Measurements from ENCODE around the gene CHMP1A. TPM values are rescaled to one million over a fixed set of nuclear protein-coding genes. Genes with fewer than 3 reads are reported as not detected.
"Not testable (repeated sequence)": the region's sequence is repeated elsewhere in the genome, so short reads cannot be mapped to it uniquely, and the experiment has no call there.

Gene CHMP1A
- total RNA-seq, 1 experiment from 2014 or later = 159 TPM

- peaks cover 57% of the 10 kb centered on the region for H3K36me3 Mint-ChIP-seq (ENCODE audit: insufficient read depth, unreplicated experiment)
- H3K27ac Mint-ChIP-seq (ENCODE audit: unreplicated experiment) = peak overlapping the region; percentile 77
- H3K9me3 Mint-ChIP-seq (ENCODE audit: unreplicated experiment) = no peaks in the 10 kb centered on the region
- TSS peak; percentile 46 for BruUV-seq (replicated peaks)
- TF ChIP-seq CTCF (IDR thresholded peaks at IDR 0.05; ENCODE audit: insufficient read depth in 1 of 2, low read depth in 1 of 2, low read length in 1 of 2, severe bottlenecking in 1 of 2, unreplicated experiment in 1 of 2) = peak in 1 of 2 experiments; percentile 39
- Histone ChIP-seq H3K36me3 (ENCODE audit: control insufficient read depth, insufficient read depth, low read length) (no peaks in the 10 kb centered on the region), H3K4me1 (peaks cover 4% of the 10 kb centered on the region; the same call in 1 of the 2 replicates), H3K4me3 (ENCODE audit: low read depth, low read length) (peak overlapping the region; percentile 87), H3K9me3 (no peaks in the 10 kb centered on the region), H3K27me3 (replicated peaks; ENCODE audit: control insufficient read depth, insufficient read depth, low read length) (no peaks in the 10 kb centered on the region)
- ChIA-PET POLR2A (interaction anchor here (0.5 to 1.7 kb wide), 6 partner anchors 11 to 173 kb away, joined by 3 to 14 read pairs (median 4); partner anchors contain the start of genes CDK10, TCF25 and VPS9D1), CTCF (interaction anchor here (0.6 to 2.7 kb wide), 27 partner anchors 9 to 937 kb away, joined by 3 to 24 read pairs (median 5); partner anchors contain the start of genes CDK10, FANCA, MC1R and TCF25)
- no peaks in the 10 kb centered on the region for H3K27me3 Mint-ChIP-seq (ENCODE audit: insufficient read depth, unreplicated experiment)
- peak; percentile 73 to 75 for DNase-seq
- H3K4me3 Mint-ChIP-seq (ENCODE audit: unreplicated experiment) = peak overlapping the region; percentile 83
- intact Hi-C loops (cut with micrococcal nuclease; ENCODE audit: unreplicated experiment) = loop anchor here (1.0 to 5.0 kb wide), 5 partner anchors 10 to 160 kb away; partner anchors contain the start of genes CHMP1A and SPATA33
- peaks cover 7% of the 10 kb centered on the region for H3K4me1 Mint-ChIP-seq (ENCODE audit: low read depth, unreplicated experiment)
Observed at GRCh38 chr16:89700649-89701424, 43.3 kb upstream of the CHMP1A start.

- H3K27ac Mint-ChIP-seq (ENCODE audit: unreplicated experiment) = peak overlapping the region; percentile 77
- H3K4me1 Mint-ChIP-seq (ENCODE audit: low read depth, unreplicated experiment) = peaks cover 7% of the 10 kb centered on the region
- no peaks in the 10 kb centered on the region for H3K27me3 Mint-ChIP-seq (ENCODE audit: insufficient read depth, unreplicated experiment)
- peak overlapping the region; percentile 83 for H3K4me3 Mint-ChIP-seq (ENCODE audit: unreplicated experiment)
- intact Hi-C loops (cut with micrococcal nuclease; ENCODE audit: unreplicated experiment) = loop anchor here (1.0 to 5.0 kb wide), 4 partner anchors 13 to 161 kb away; partner anchors contain the start of genes CHMP1A and SPATA33
- no peaks in the 10 kb centered on the region for H3K27me3 ChIP-seq (replicated peaks; ENCODE audit: control insufficient read depth, insufficient read depth, low read length)
- peaks cover 4% of the 10 kb centered on the region; the same call in 1 of the 2 replicates for H3K4me1 ChIP-seq
- DNase-seq = peak; percentile 100
- BruUV-seq (replicated peaks) = no TSS peak
- TF ChIP-seq CTCF (IDR thresholded peaks at IDR 0.05; ENCODE audit: insufficient read depth in 1 of 2, low read depth in 1 of 2, low read length in 1 of 2, severe bottlenecking in 1 of 2, unreplicated experiment in 1 of 2) = peak; percentile 88 to 89
- ChIA-PET CTCF (interaction anchor here (0.6 to 2.7 kb wide), 20 partner anchors 9 to 218 kb away, joined by 3 to 24 read pairs (median 4); partner anchors contain the start of genes CDK10, FANCA, MC1R and TCF25), POLR2A (interaction anchor here (0.5 to 1.7 kb wide), 5 partner anchors 12 to 173 kb away, joined by 4 to 14 read pairs (median 5); partner anchors contain the start of genes CDK10, TCF25 and VPS9D1)
- H3K9me3 ChIP-seq = no peaks in the 10 kb centered on the region
- H3K36me3 ChIP-seq (ENCODE audit: control insufficient read depth, insufficient read depth, low read length) = no peaks in the 10 kb centered on the region
- H3K36me3 Mint-ChIP-seq (ENCODE audit: insufficient read depth, unreplicated experiment) = peaks cover 64% of the 10 kb centered on the region
- H3K9me3 Mint-ChIP-seq (ENCODE audit: unreplicated experiment) = no peaks in the 10 kb centered on the region
- H3K4me3 ChIP-seq (ENCODE audit: low read depth, low read length) = peak overlapping the region; percentile 87
Observed at GRCh38 chr16:89700100-89700648, 42.7 kb upstream of the CHMP1A start.

GRCh38 chr16:89699629-89700099, 42.2 kb upstream of the CHMP1A start:
- not testable (repeated sequence) for H3K9me3 Mint-ChIP-seq (ENCODE audit: unreplicated experiment); H3K9me3 ChIP-seq; BruUV-seq (replicated peaks); DNase-seq; H3K4me3 ChIP-seq (ENCODE audit: low read depth, low read length); H3K36me3 ChIP-seq (ENCODE audit: control insufficient read depth, insufficient read depth, low read length); H3K27me3 Mint-ChIP-seq (ENCODE audit: insufficient read depth, unreplicated experiment); H3K4me1 ChIP-seq; H3K27me3 ChIP-seq (replicated peaks; ENCODE audit: control insufficient read depth, insufficient read depth, low read length); H3K4me1 Mint-ChIP-seq (ENCODE audit: low read depth, unreplicated experiment)
- intact Hi-C loops (cut with micrococcal nuclease; ENCODE audit: unreplicated experiment) = loop anchor here (1.0 to 5.0 kb wide), 4 partner anchors 12 to 162 kb away; partner anchors contain the start of genes CHMP1A and SPATA33
- Mint-ChIP-seq H3K27ac (ENCODE audit: unreplicated experiment) (peak overlapping the region; percentile 77), H3K4me3 (ENCODE audit: unreplicated experiment) (peak overlapping the region; percentile 83), H3K36me3 (ENCODE audit: insufficient read depth, unreplicated experiment) (peaks cover 69% of the 10 kb centered on the region)
- POLR2A ChIA-PET = interaction anchor here (0.5 to 1.7 kb wide), 4 partner anchors 12 to 174 kb away, joined by 4 to 14 read pairs (median 8); partner anchors contain the start of genes CDK10 and TCF25
- CTCF ChIA-PET = interaction anchor here (0.6 to 2.7 kb wide), 18 partner anchors 10 to 218 kb away, joined by 3 to 24 read pairs (median 5); partner anchors contain the start of genes CDK10, FANCA, MC1R and TCF25

- H3K4me3 ChIP-seq (ENCODE audit: low read depth, low read length); DNase-seq; H3K9me3 Mint-ChIP-seq (ENCODE audit: unreplicated experiment); H3K4me3 Mint-ChIP-seq (ENCODE audit: unreplicated experiment); POLR2A ChIA-PET; CTCF ChIA-PET; intact Hi-C loops (cut with micrococcal nuclease; ENCODE audit: unreplicated experiment); H3K4me1 ChIP-seq; BruUV-seq (replicated peaks); H3K4me1 Mint-ChIP-seq (ENCODE audit: low read depth, unreplicated experiment); H3K27me3 Mint-ChIP-seq (ENCODE audit: insufficient read depth, unreplicated experiment); H3K27me3 ChIP-seq (replicated peaks; ENCODE audit: control insufficient read depth, insufficient read depth, low read length); H3K36me3 ChIP-seq (ENCODE audit: control insufficient read depth, insufficient read depth, low read length); H3K9me3 ChIP-seq: not testable (repeated sequence)
- H3K27ac Mint-ChIP-seq (ENCODE audit: unreplicated experiment) = peak overlapping the region; percentile 77
- H3K36me3 Mint-ChIP-seq (ENCODE audit: insufficient read depth, unreplicated experiment) = peaks cover 78% of the 10 kb centered on the region
Observed at GRCh38 chr16:89698717-89699116, 41.2 kb upstream of the CHMP1A start.

Data from Caco-2 (cell line).